GM21737 (cell line): Measurements from ENCODE around the gene CYB5R3.
"Not testable (repeated sequence)": the region's sequence is repeated elsewhere in the genome, so short reads cannot be mapped to it uniquely, and the experiment has no call there.

Source experiments
- ATAC-seq: cut with Tn5 transposase; IDR thresholded peaks from one replicate; pipeline ENCODE4 v1.9.1; 2021; ENCODE audit warnings: mild to moderate bottlenecking, moderate library complexity; ENCODE audit not compliant: unreplicated experiment

Gene CYB5R3

GRCh38 chr22:42679691-42680090 lies 30.5 kb upstream of the CYB5R3 start:
- no peak for ATAC-seq

- no peak for ATAC-seq
Measured at GRCh38 chr22:42678894-42679293, 29.7 kb upstream of the CYB5R3 start.

- ATAC-seq: not testable (repeated sequence)
Measured at GRCh38 chr22:42677936-42678335, 28.7 kb upstream of the CYB5R3 start.

GRCh38 chr22:42676059-42676607 lies 26.9 kb upstream of the CYB5R3 start:
- no peak for ATAC-seq

- no peak for ATAC-seq
Measured at GRCh38 chr22:42673898-42674401, 24.8 kb upstream of the CYB5R3 start.

GRCh38 chr22:42673071-42673470 lies 23.9 kb upstream of the CYB5R3 start:
- not testable (repeated sequence) for ATAC-seq

GRCh38 chr22:42670921-42671709 lies 21.9 kb upstream of the CYB5R3 start:
- no peak for ATAC-seq

GRCh38 chr22:42670046-42670445 lies 20.9 kb upstream of the CYB5R3 start:
- ATAC-seq: no peak

- not testable (repeated sequence) for ATAC-seq
Measured at GRCh38 chr22:42666393-42666792, 17.2 kb upstream of the CYB5R3 start.

GRCh38 chr22:42664976-42665831 lies 16.0 kb upstream of the CYB5R3 start:
- ATAC-seq: no peak

- no peak for ATAC-seq
Measured at GRCh38 chr22:42661985-42662831, 13.0 kb upstream of the CYB5R3 start.

- ATAC-seq: no peak
Measured at GRCh38 chr22:42656578-42656977, 7.4 kb upstream of the CYB5R3 start.

GRCh38 chr22:42655693-42656092 lies 6.5 kb upstream of the CYB5R3 start:
- ATAC-seq: no peak

GRCh38 chr22:42654436-42655073 lies 5.4 kb upstream of the CYB5R3 start:
- no peak for ATAC-seq

- no peak for ATAC-seq
Measured at GRCh38 chr22:42653999-42654398, 4.8 kb upstream of the CYB5R3 start.

- no peak for ATAC-seq
Measured at GRCh38 chr22:42651134-42651533, 1.9 kb upstream of the CYB5R3 start.

GRCh38 chr22:42648368-42649245 lies 585 bp downstream of the CYB5R3 start:
- peak; percentile 32 for ATAC-seq

GRCh38 chr22:42648017-42648367 lies 1.2 kb downstream of the CYB5R3 start:
- no peak for ATAC-seq
